Stomach (tissue), 4 donors: ENCODE measurements around the gene CCR7.

Source experiments
- CTCF ChIP-seq, 7 experiments: fragments of 450-650 bp in 4 of 7; fragments of 200-600 bp in 3 of 7; sonication (generic) in 3 of 7; IDR thresholded peaks; one replicate each; pipeline ENCODE4 v1.5.1; 2016 to 2019; ENCODE audit warnings: antibody characterized with exemption in 7 of 7, control low read depth in 2 of 7, mild to moderate bottlenecking in 1 of 7
- POLR2A ChIP-seq, 4 donors: fragments of 450-650 bp; IDR thresholded peaks; one replicate each; pipeline ENCODE4 v1.6.1; 2016; ENCODE audit warnings: antibody characterized with exemption in 4 of 4, control low read depth in 2 of 4, mild to moderate bottlenecking in 1 of 4, moderate library complexity in 1 of 4

- TF ChIP-seq CTCF (IDR thresholded peaks at IDR 0.05), result no peak
- no peak for TF ChIP-seq POLR2A (IDR thresholded peaks at IDR 0.05)
Measured at GRCh38 chr17:40520991-40521453, 44.2 kb downstream of the CCR7 start.
